BE2C (cell line): ENCODE measurements around the gene MVP.

ENCODE experiments used
- DNase-seq: peaks from one replicate; pipeline ENCODE4 v3.0.0-alpha.2; 2020
- H3K27me3 ChIP-seq: fragments of 250-450 bp; sonication (Bioruptor Pico); 2 replicates; pipeline ENCODE4 v1.5.1; 2020; ENCODE audit warnings: mild to moderate bottlenecking
- H3K36me3 ChIP-seq: fragments of 250-450 bp; sonication (Bioruptor Pico); 2 replicates; pipeline ENCODE4 v1.5.1; 2020; ENCODE audit warnings: mild to moderate bottlenecking
- H3K4me1 ChIP-seq: fragments of 250-450 bp; sonication (Bioruptor Pico); 2 replicates; pipeline ENCODE4 v1.5.1; 2020
- H3K4me3 ChIP-seq: 2 replicates; pipeline ENCODE4 v1.5.1; 2011; ENCODE audit warnings: low read depth, low read length
- H3K9me3 ChIP-seq: fragments of 250-450 bp; sonication (Bioruptor Pico); 2 replicates; pipeline ENCODE4 v1.5.1; 2020
- CTCF ChIP-seq: IDR thresholded peaks from 2 replicates; pipeline ENCODE4 v1.5.1; 2012; ENCODE audit warnings: mild to moderate bottlenecking, low read depth, low read length

MVP gene

GRCh38 chr16:29812754-29813643 lies 7.3 kb upstream of the MVP start:
- no peak for TF ChIP-seq CTCF
- Histone ChIP-seq H3K4me1 (peaks cover 3% of the 10 kb centered on the region), H3K27me3 (no peaks in the 10 kb centered on the region), H3K36me3 (peaks cover 25% of the 10 kb centered on the region), H3K9me3 (no peaks in the 10 kb centered on the region), H3K4me3 (peak overlapping the region; percentile 80)
- no peak for DNase-seq

GRCh38 chr16:29813644-29814562 lies 6.4 kb upstream of the MVP start:
- H3K27me3 ChIP-seq = no peaks in the 10 kb centered on the region
- peak overlapping the region; percentile 80 for H3K4me3 ChIP-seq
- peaks cover 3% of the 10 kb centered on the region for H3K4me1 ChIP-seq
- DNase-seq = peak; percentile 82
- no peaks in the 10 kb centered on the region for H3K9me3 ChIP-seq
- TF ChIP-seq CTCF = no peak
- peaks cover 29% of the 10 kb centered on the region for H3K36me3 ChIP-seq

GRCh38 chr16:29814592-29814991 lies 5.7 kb upstream of the MVP start:
- Histone ChIP-seq H3K4me1 (peaks cover 3% of the 10 kb centered on the region), H3K4me3 (peak overlapping the region; percentile 80), H3K27me3 (no peaks in the 10 kb centered on the region), H3K36me3 (peaks cover 30% of the 10 kb centered on the region), H3K9me3 (no peaks in the 10 kb centered on the region)
- no peak for TF ChIP-seq CTCF
- DNase-seq = no peak

GRCh38 chr16:29815032-29815721 lies 5.1 kb upstream of the MVP start:
- Histone ChIP-seq H3K36me3 (peaks cover 32% of the 10 kb centered on the region), H3K4me3 (peak overlapping the region; percentile 80), H3K27me3 (no peaks in the 10 kb centered on the region), H3K9me3 (no peaks in the 10 kb centered on the region), H3K4me1 (peaks cover 3% of the 10 kb centered on the region)
- no peak for TF ChIP-seq CTCF
- peak; percentile 50 for DNase-seq

GRCh38 chr16:29815793-29816693 lies 4.2 kb upstream of the MVP start, which contains the start of gene PAGR1:
PAGR1 (plus strand) TSS chr16:29816152; CDS start chr16:29816526, 374 bp downstream.
- H3K4me3 ChIP-seq = peak within 1 kb of the TSS; percentile 80
- peak; percentile 98 for DNase-seq
- peak; percentile 85 for TF ChIP-seq CTCF
- no peaks in the 10 kb centered on the region; the same call in none of the 2 replicates for H3K4me1 ChIP-seq
- H3K36me3 ChIP-seq = peaks cover 34% of the 10 kb centered on the region
- no peaks in the 10 kb centered on the region for H3K9me3 ChIP-seq
- no peaks in the 10 kb centered on the region for H3K27me3 ChIP-seq
